H9 (cell line): ENCODE results near the gene FGF12. TPM values are rescaled to one million over a fixed set of nuclear protein-coding genes. Genes with fewer than 3 reads are reported as not detected.

Source experiments
- DNase-seq: peaks from one replicate; pipeline ENCODE4 v3.0.0-alpha.2; 2017
- H2AFZ ChIP-seq: one replicate; pipeline ENCODE4 v1.6.1; 2013; ENCODE audit warnings: mild to moderate bottlenecking, low read length, control low read depth, moderate library complexity
- H2AK5ac ChIP-seq: 2 replicates; pipeline ENCODE4 v1.6.1; 2013; ENCODE audit warnings: low read length, control low read depth, mixed read lengths; ENCODE audit not compliant: insufficient read length
- H2BK120ac ChIP-seq: one replicate; pipeline ENCODE4 v1.6.1; 2013; ENCODE audit warnings: low read depth, mild to moderate bottlenecking, low read length, control low read depth, inconsistent platforms; ENCODE audit not compliant: poor library complexity, severe bottlenecking
- H2BK12ac ChIP-seq: 2 replicates; pipeline ENCODE4 v1.6.1; 2013; ENCODE audit warnings: low read length, control low read depth, mixed read lengths, low read depth; ENCODE audit not compliant: insufficient read length
- H2BK15ac ChIP-seq: 2 replicates; pipeline ENCODE4 v1.6.1; 2013; ENCODE audit warnings: low read depth, low read length, control low read depth
- H2BK20ac ChIP-seq: one replicate; pipeline ENCODE4 v1.6.1; 2013; ENCODE audit warnings: low read depth, mild to moderate bottlenecking, low read length, control low read depth, inconsistent platforms; ENCODE audit not compliant: poor library complexity, severe bottlenecking
- H2BK5ac ChIP-seq: 2 replicates; pipeline ENCODE4 v1.6.1; 2013; ENCODE audit warnings: low read length, control low read depth, mixed read lengths; ENCODE audit not compliant: insufficient read length
- H3K14ac ChIP-seq: 2 replicates; pipeline ENCODE4 v1.6.1; 2013; ENCODE audit warnings: low read length, control low read depth; ENCODE audit not compliant: insufficient read depth
- H3K18ac ChIP-seq: 2 replicates; pipeline ENCODE4 v1.6.1; 2013; ENCODE audit warnings: low read depth, mild to moderate bottlenecking, mixed read lengths, low read length, control low read depth; ENCODE audit not compliant: insufficient read length
- H3K23ac ChIP-seq: 2 replicates; pipeline ENCODE4 v1.6.1; 2013; ENCODE audit warnings: low read length, control low read depth, mixed read lengths, low read depth; ENCODE audit not compliant: insufficient read length
- H3K23me2 ChIP-seq: 2 replicates; pipeline ENCODE4 v1.6.1; 2013; ENCODE audit warnings: low read depth, mild to moderate bottlenecking, mixed read lengths, low read length, control low read depth; ENCODE audit not compliant: insufficient read length, poor library complexity, severe bottlenecking
- H3K27ac ChIP-seq: 2 replicates; pipeline ENCODE4 v1.5.1; 2013; ENCODE audit warnings: low read length, control low read depth, mixed read lengths, low read depth; ENCODE audit not compliant: insufficient read length
- H3K27me3 ChIP-seq: 2 replicates; pipeline ENCODE4 v1.6.1; 2013; ENCODE audit warnings: low read length, control low read depth, inconsistent platforms; ENCODE audit not compliant: insufficient read depth
- H3K4ac ChIP-seq: 2 replicates; pipeline ENCODE4 v1.6.1; 2013; ENCODE audit warnings: low read depth, mild to moderate bottlenecking, control low read depth, inconsistent platforms, low read length, moderate library complexity
- H3K4me1 ChIP-seq: 2 replicates; pipeline ENCODE4 v1.6.1; 2013; ENCODE audit warnings: low read length, control low read depth, inconsistent platforms; ENCODE audit not compliant: insufficient read depth
- H3K4me2 ChIP-seq: 2 replicates; pipeline ENCODE4 v1.6.1; 2013; ENCODE audit warnings: low read length, control low read depth, mixed read lengths; ENCODE audit not compliant: insufficient read length, insufficient read depth
- H3K56ac ChIP-seq: 2 replicates; pipeline ENCODE4 v1.6.1; 2013; ENCODE audit warnings: low read depth, mild to moderate bottlenecking, mixed read lengths, low read length, control low read depth; ENCODE audit not compliant: insufficient read length
- H3K79me1 ChIP-seq: 2 replicates; pipeline ENCODE4 v1.6.1; 2013; ENCODE audit warnings: low read depth, mild to moderate bottlenecking, moderate library complexity, low read length, control low read depth, inconsistent platforms; ENCODE audit not compliant: insufficient read depth, poor library complexity, severe bottlenecking
- H3K79me2 ChIP-seq: 2 replicates; pipeline ENCODE4 v1.6.1; 2013; ENCODE audit warnings: low read length, control low read depth, inconsistent platforms; ENCODE audit not compliant: insufficient read depth
- H3K9ac ChIP-seq: 2 replicates; pipeline ENCODE4 v1.6.1; 2013; ENCODE audit warnings: low read length, control low read depth, mixed read lengths; ENCODE audit not compliant: insufficient read length; ENCODE audit errors: extremely low read depth
- H3K9me3 ChIP-seq: one replicate; pipeline ENCODE4 v1.6.1; 2013; ENCODE audit warnings: low read depth, low read length, inconsistent platforms; ENCODE audit not compliant: control insufficient read depth
- H3T11ph ChIP-seq: one replicate; pipeline ENCODE4 v1.6.1; 2013; ENCODE audit warnings: mild to moderate bottlenecking, low read length, control low read depth, inconsistent platforms
- H4K20me1 ChIP-seq: one replicate; pipeline ENCODE4 v1.6.1; 2013; ENCODE audit not compliant: control insufficient read depth, insufficient read length, insufficient read depth
- H4K5ac ChIP-seq: 2 replicates; pipeline ENCODE4 v1.6.1; 2013; ENCODE audit warnings: low read depth, mild to moderate bottlenecking, mixed read lengths, low read length, control low read depth; ENCODE audit not compliant: insufficient read length
- H4K8ac ChIP-seq: replicated peaks from 2 replicates; pipeline ENCODE4 v1.6.1; 2013; ENCODE audit warnings: low read length, control low read depth, mixed read lengths, low read depth; ENCODE audit not compliant: insufficient read length
- H4K91ac ChIP-seq: 2 replicates; pipeline ENCODE4 v1.6.1; 2013; ENCODE audit warnings: low read depth, mild to moderate bottlenecking, moderate library complexity, mixed read lengths, low read length, control low read depth; ENCODE audit not compliant: insufficient read length
- H3K27ac Mint-ChIP-seq, 3 experiments: 2 replicates in 2 of 3; 3 replicates in 1 of 3; pipeline ENCODE4 v1.8.0; 2020 to 2021; ENCODE audit warnings: mixed read lengths in 3 of 3, mild to moderate bottlenecking in 1 of 3, moderate library complexity in 1 of 3
- H3K27me3 Mint-ChIP-seq: 2 replicates; pipeline ENCODE4 v1.8.0; 2021; ENCODE audit warnings: low read depth, mild to moderate bottlenecking, moderate library complexity, mixed read lengths
- H3K36me3 Mint-ChIP-seq, 3 experiments: 2 replicates in 2 of 3; 3 replicates in 1 of 3; pipeline ENCODE4 v1.8.0; 2020 to 2021; ENCODE audit warnings: low read depth in 3 of 3, mixed read lengths in 3 of 3; ENCODE audit not compliant: insufficient read depth in 1 of 3
- H3K4me1 Mint-ChIP-seq, 2 experiments: 2 replicates each; pipeline ENCODE4 v1.8.0; 2020; ENCODE audit warnings: mixed read lengths in 2 of 2
- H3K4me3 Mint-ChIP-seq, 2 experiments: 2 replicates in 1 of 2; 3 replicates in 1 of 2; pipeline ENCODE4 v1.8.0; 2020 to 2021; ENCODE audit warnings: mild to moderate bottlenecking in 2 of 2, mixed read lengths in 2 of 2, moderate library complexity in 1 of 2
- H3K9me3 Mint-ChIP-seq, 2 experiments: 2 replicates in 1 of 2; 3 replicates in 1 of 2; pipeline ENCODE4 v1.8.0; 2020; ENCODE audit warnings: mild to moderate bottlenecking in 2 of 2, mixed read lengths in 2 of 2, moderate library complexity in 1 of 2
- CTCF ChIP-seq: fragments of 200-600 bp; sonication (generic); conservative IDR thresholded peaks from 3 replicates; pipeline ENCODE4 v1.8.0; 2021; ENCODE audit warnings: antibody characterized with exemption, mild to moderate bottlenecking
- WGBS: extraction: QIAGEN DNeasy Blood & Tissue Kit; methylation state at CpG from one replicate; pipeline ENCODE4 v1.1.7; 2013; ENCODE audit warnings: missing lambda C conversion rate, low lambda C conversion rate, mixed read lengths; ENCODE audit not compliant: insufficient read length; ENCODE audit errors: extremely low coverage; 5-methylcytosine and 5-hydroxymethylcytosine counted together
- total RNA-seq: library from RNA; stranded (reverse); gene quantifications from 2 replicates; pipeline ENCODE4 v1.2.1, GENCODE V29; 2021

Gene FGF12
- total RNA-seq, 1 experiment from 2014 or later, result 5.6 TPM

- no peaks in the 10 kb centered on the region for H3K79me1 ChIP-seq
- H3K27me3 ChIP-seq, result no peaks in the 10 kb centered on the region
- no peak overlapping the region for H4K5ac ChIP-seq
- H3K4me3 Mint-ChIP-seq, result no peak overlapping the region
- no peak overlapping the region for H3K9ac ChIP-seq
- no peak overlapping the region for H4K8ac ChIP-seq
- H3K27ac ChIP-seq, result no peak overlapping the region
- no peak overlapping the region for H2BK5ac ChIP-seq
- H3K27ac Mint-ChIP-seq, result no peak overlapping the region
- no peak overlapping the region for H4K91ac ChIP-seq
- no peak overlapping the region for H3K23ac ChIP-seq
- no peaks in the 10 kb centered on the region for H3K9me3 ChIP-seq
- no peak for TF ChIP-seq CTCF
- no peak overlapping the region for H2BK12ac ChIP-seq
- H3K4ac ChIP-seq, result no peak overlapping the region
- no peaks in the 10 kb centered on the region for H3K23me2 ChIP-seq
- no peak overlapping the region for H2BK20ac ChIP-seq
- H3K27me3 Mint-ChIP-seq, result no peaks in the 10 kb centered on the region
- H3K79me2 ChIP-seq, result no peaks in the 10 kb centered on the region
- H2AK5ac ChIP-seq, result no peak overlapping the region
- no peak overlapping the region for H3K4me2 ChIP-seq
- H2BK120ac ChIP-seq, result no peak overlapping the region
- H2AFZ ChIP-seq, result no peak overlapping the region
- no peak overlapping the region for H3K18ac ChIP-seq
- no CpG with 5 or more reads among the region's 3 CpGs for WGBS
- no peak overlapping the region for H3K56ac ChIP-seq
- DNase-seq, result no peak
- H3K4me1 Mint-ChIP-seq, result no peaks in the 10 kb centered on the region
- H4K20me1 ChIP-seq, result no peaks in the 10 kb centered on the region
- no peaks in the 10 kb centered on the region for H3K36me3 Mint-ChIP-seq
- H3K9me3 Mint-ChIP-seq, result no peaks in the 10 kb centered on the region
- no peaks in the 10 kb centered on the region for H3K4me1 ChIP-seq
- H2BK15ac ChIP-seq, result no peak overlapping the region
- no peak overlapping the region for H3K14ac ChIP-seq
- no peak overlapping the region for H3T11ph ChIP-seq
Observed at GRCh38 chr3:192487033-192487432, 240.3 kb downstream of the FGF12 start.
